Measurements from ENCODE around the gene SLC35E3. TPM values are rescaled to one million over a fixed set of nuclear protein-coding genes. Genes with fewer than 3 reads are reported as not detected.
A peak's percentile ranks its signal among the peaks of the same experiment; 100 is the strongest.
"Not testable (repeated sequence)": the region's sequence is repeated elsewhere in the genome, so short reads cannot be mapped to it uniquely, and the experiment has no call there.

Gene SLC35E3
- total RNA-seq, 1 donor from 2014 or later, result 10.5 TPM

DNA sequence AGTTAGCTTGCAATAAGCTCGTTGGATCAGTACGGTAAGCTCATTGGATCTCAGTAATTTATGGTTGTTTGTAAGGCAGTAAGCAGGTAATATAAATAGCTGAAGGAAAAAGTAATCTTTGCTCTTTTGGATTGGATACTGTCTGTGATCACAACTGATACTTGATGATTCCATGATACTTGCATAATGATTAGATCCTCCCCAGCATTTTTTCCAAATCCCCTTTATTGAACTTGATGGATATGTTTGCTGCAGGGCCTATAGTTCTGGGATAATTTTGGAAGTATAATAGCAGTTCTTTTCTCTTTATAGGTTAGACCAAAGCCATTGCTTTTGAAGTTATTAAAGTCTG lies 67.2 kb downstream of the SLC35E3 start:
- H3K27ac Mint-ChIP-seq (ENCODE audit: unreplicated experiment), result no peak overlapping the region
- no peaks in the 10 kb centered on the region for H3K9me3 Mint-ChIP-seq (ENCODE audit: unreplicated experiment)
- H3K36me3 Mint-ChIP-seq (ENCODE audit: low read depth, unreplicated experiment), result peaks cover 18% of the 10 kb centered on the region

DNA sequence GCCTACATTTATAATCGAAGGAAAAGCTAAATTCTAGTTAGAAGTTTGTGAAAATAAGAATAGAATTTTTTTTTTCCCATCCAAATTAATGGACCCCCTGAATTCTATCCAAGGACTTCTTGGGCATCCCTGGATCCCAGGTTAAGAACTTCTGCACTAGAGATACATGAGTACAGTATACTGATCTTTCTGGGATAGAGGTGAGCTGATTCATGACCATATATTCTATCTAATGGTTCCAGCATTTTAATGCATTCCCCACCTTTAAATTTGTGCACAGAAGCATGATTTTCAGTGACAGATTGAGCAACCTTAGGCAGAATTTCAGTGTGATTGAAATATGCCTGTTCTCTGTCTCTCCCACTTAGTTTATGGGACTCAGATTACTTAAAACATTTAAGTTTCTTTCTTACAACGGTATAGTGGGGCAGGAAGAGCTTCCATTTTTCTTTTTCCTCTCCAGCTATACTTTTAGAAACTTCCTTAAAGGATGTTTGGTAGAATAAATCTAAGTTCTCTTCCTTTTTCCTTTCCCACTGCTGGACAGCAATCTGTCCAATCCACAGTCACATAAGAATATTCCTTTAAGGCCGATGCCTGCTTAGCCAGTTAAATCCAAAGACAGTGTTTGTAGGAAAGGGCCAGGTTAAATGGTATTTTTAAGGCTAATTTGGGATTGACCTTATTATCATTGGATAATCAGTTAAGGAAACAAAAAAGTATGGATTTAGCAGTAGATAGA lies 68.7 kb downstream of the SLC35E3 start:
- peaks cover 16% of the 10 kb centered on the region for H3K4me1 Mint-ChIP-seq (ENCODE audit: unreplicated experiment)
- peaks cover 9% of the 10 kb centered on the region for H3K36me3 Mint-ChIP-seq (ENCODE audit: low read depth, unreplicated experiment)
- no peak for TF ChIP-seq CTCF (IDR thresholded peaks at IDR 0.05; ENCODE audit: unreplicated experiment)
- no peak overlapping the region for H3K27ac Mint-ChIP-seq (ENCODE audit: unreplicated experiment)
- no peak for DNase-seq (ENCODE audit: low spot score)
- no peaks in the 10 kb centered on the region for H3K9me3 Mint-ChIP-seq (ENCODE audit: unreplicated experiment)
- H3K4me3 Mint-ChIP-seq (ENCODE audit: unreplicated experiment), result peak overlapping the region; percentile 48
- H3K27me3 Mint-ChIP-seq (ENCODE audit: unreplicated experiment), result no peaks in the 10 kb centered on the region

More for the DNA sequence above, 67.2 kb downstream of the SLC35E3 start:
- Mint-ChIP-seq H3K27me3 (ENCODE audit: unreplicated experiment) (peaks cover 6% of the 10 kb centered on the region), H3K4me1 (ENCODE audit: unreplicated experiment) (peaks cover 20% of the 10 kb centered on the region), H3K4me3 (ENCODE audit: unreplicated experiment) (no peak overlapping the region)
- TF ChIP-seq CTCF (IDR thresholded peaks at IDR 0.05; ENCODE audit: unreplicated experiment), result no peak
- DNase-seq (ENCODE audit: low spot score), result no peak

DNA sequence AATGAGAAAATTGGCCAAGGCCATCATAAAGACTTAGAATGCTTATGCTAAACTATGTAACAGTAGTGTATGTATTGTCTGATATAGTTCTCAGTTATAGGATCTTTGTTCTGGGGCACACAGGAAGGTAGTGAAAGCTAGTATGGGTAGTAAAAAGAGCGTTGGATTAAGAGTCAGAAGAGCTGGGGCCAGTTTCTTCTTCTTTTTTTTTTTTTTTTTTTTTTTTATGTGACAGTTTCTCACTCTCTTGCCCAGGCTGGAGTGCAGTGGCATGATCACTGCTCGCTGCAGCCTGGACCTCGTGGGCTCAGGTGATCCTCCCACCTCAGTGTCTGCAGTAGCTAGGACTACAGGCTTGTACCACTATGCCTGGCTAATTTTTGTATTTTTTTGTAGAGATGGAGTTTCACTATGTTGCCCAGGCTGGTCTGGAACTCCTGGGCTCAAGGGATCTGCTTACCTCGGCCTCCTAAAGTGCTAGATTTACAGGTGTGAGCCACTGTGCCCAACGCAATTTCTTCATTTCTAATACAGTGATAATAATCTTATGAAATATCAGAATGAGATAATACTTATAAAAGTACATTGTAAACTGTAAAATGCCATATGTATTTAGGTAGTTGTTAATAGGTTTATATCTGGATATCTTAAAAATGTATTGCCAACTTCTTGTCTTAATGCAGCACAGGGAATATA lies 69.4 kb downstream of the SLC35E3 start:
- Mint-ChIP-seq H3K4me1 (ENCODE audit: unreplicated experiment) (peaks cover 16% of the 10 kb centered on the region), H3K36me3 (ENCODE audit: low read depth, unreplicated experiment) (peaks cover 9% of the 10 kb centered on the region), H3K9me3 (ENCODE audit: unreplicated experiment) (no peaks in the 10 kb centered on the region), H3K27ac (ENCODE audit: unreplicated experiment) (peak overlapping the region; percentile 19), H3K4me3 (ENCODE audit: unreplicated experiment) (peak overlapping the region; percentile 48), H3K27me3 (ENCODE audit: unreplicated experiment) (no peaks in the 10 kb centered on the region)
- DNase-seq (ENCODE audit: low spot score), result no peak
- TF ChIP-seq CTCF (IDR thresholded peaks at IDR 0.05; ENCODE audit: unreplicated experiment), result no peak

- H3K9me3 Mint-ChIP-seq (ENCODE audit: unreplicated experiment), result no peaks in the 10 kb centered on the region
- H3K4me3 Mint-ChIP-seq (ENCODE audit: unreplicated experiment), result no peak overlapping the region
- no peak for TF ChIP-seq CTCF (IDR thresholded peaks at IDR 0.05; ENCODE audit: unreplicated experiment)
- peaks cover 13% of the 10 kb centered on the region for H3K4me1 Mint-ChIP-seq (ENCODE audit: unreplicated experiment)
- no peak for DNase-seq (ENCODE audit: low spot score)
- H3K27ac Mint-ChIP-seq (ENCODE audit: unreplicated experiment), result no peak overlapping the region
- peaks cover 7% of the 10 kb centered on the region for H3K36me3 Mint-ChIP-seq (ENCODE audit: low read depth, unreplicated experiment)
- no peaks in the 10 kb centered on the region for H3K27me3 Mint-ChIP-seq (ENCODE audit: unreplicated experiment)
Observed at GRCh38 chr12:68815928-68816800, 70.2 kb downstream of the SLC35E3 start.

GRCh38 chr12:68819481-68819880 lies 73.5 kb downstream of the SLC35E3 start:
- DNase-seq (ENCODE audit: low spot score); H3K27me3 Mint-ChIP-seq (ENCODE audit: unreplicated experiment); H3K9me3 Mint-ChIP-seq (ENCODE audit: unreplicated experiment); H3K4me3 Mint-ChIP-seq (ENCODE audit: unreplicated experiment); H3K4me1 Mint-ChIP-seq (ENCODE audit: unreplicated experiment): not testable (repeated sequence)
- Mint-ChIP-seq H3K27ac (ENCODE audit: unreplicated experiment) (peak overlapping the region; percentile 25), H3K36me3 (ENCODE audit: low read depth, unreplicated experiment) (peaks cover 15% of the 10 kb centered on the region)
